ENCODE measurements around the gene TRABD2A. TPM values are rescaled to one million over a fixed set of nuclear protein-coding genes. Genes with fewer than 3 reads are reported as not detected.
"Not testable (repeated sequence)": the region's sequence is repeated elsewhere in the genome, so short reads cannot be mapped to it uniquely, and the experiment has no call there.

TRABD2A gene
- polyA plus RNA-seq, 4 donors: 2.0 to 35.5 (median 14.1) TPM

DNA sequence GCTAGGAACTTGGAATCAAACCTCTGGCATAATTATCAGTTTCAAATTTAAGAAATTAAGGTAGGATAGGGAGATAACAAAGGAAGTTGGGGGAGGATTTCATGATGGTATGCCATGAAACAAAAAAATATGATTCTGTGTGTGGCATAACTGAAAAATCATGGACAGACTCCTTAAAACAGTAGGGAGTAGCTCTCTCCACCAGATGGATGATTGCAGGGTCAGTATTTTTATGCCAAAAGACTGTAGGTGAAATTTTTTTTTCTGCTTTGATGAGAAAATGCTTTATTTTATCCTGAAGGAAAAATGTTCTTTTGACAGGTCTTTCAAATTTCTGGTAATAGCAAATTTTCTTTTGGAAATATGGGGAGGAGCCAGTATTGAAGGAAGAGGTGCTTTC is 94.3 kb downstream of the TRABD2A start:
- Histone ChIP-seq H3K9me3 (ENCODE audit: control insufficient read depth in 2 of 2, insufficient read depth in 1 of 2, low read depth in 1 of 2, low read length in 1 of 2) (no peaks in the 10 kb centered on the region), H3K4me3 (ENCODE audit: low read depth in 1 of 3, low read length in 3 of 3) (no peak overlapping the region), H3K4me1 (ENCODE audit: control insufficient read depth in 3 of 3, insufficient read depth in 2 of 3, low read depth in 1 of 3, low read length in 2 of 3) (peaks cover 3 to 10% (median 4%) of the 10 kb centered on the region in 3 donors), H3K36me3 (ENCODE audit: control insufficient read depth in 3 of 3, insufficient read depth in 2 of 3, low read depth in 1 of 3, low read length in 3 of 3) (no peaks in the 10 kb centered on the region), H3K27ac (ENCODE audit: low read depth in 1 of 3, low read length in 2 of 3) (no peak overlapping the region), H3K27me3 (ENCODE audit: control insufficient read depth in 3 of 3, insufficient read depth in 3 of 3, low read length in 3 of 3) (no peaks in the 10 kb centered on the region)
- no peak for DNase-seq
- FAIRE-seq: no peak

DNA sequence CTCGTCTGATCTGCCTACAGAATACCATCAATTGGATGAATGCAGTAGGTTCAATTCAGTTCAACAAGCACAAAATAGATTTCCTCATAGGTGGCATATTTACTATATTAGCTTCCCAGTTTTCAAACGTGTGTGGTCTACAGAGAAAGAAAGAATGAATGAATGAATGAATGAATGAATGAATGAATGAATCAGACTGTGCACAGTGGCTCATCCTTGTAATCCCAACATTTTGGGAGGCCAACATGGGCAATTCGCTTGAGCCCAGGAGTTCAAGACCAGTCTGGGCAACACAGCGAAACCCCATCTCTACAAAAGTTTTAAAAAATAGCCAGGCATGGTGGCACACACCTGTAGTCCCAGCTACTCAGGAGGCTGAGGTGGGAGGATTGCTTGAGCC is 94.9 kb downstream of the TRABD2A start:
- FAIRE-seq: no peak
- H3K4me1 ChIP-seq (ENCODE audit: control insufficient read depth in 3 of 3, insufficient read depth in 2 of 3, low read depth in 1 of 3, low read length in 2 of 3): peaks cover 3 to 12% (median 4%) of the 10 kb centered on the region in 3 donors
- H3K27me3 ChIP-seq (ENCODE audit: control insufficient read depth in 3 of 3, insufficient read depth in 3 of 3, low read length in 3 of 3): no peaks in the 10 kb centered on the region
- no peak overlapping the region for H3K4me3 ChIP-seq (ENCODE audit: low read depth in 1 of 3, low read length in 3 of 3)
- DNase-seq: no peak
- H3K9me3 ChIP-seq (ENCODE audit: control insufficient read depth in 2 of 2, insufficient read depth in 1 of 2, low read depth in 1 of 2, low read length in 1 of 2): no peaks in the 10 kb centered on the region
- H3K27ac ChIP-seq (ENCODE audit: low read depth in 1 of 3, low read length in 2 of 3): no peak overlapping the region
- no peaks in the 10 kb centered on the region for H3K36me3 ChIP-seq (ENCODE audit: control insufficient read depth in 3 of 3, insufficient read depth in 2 of 3, low read depth in 1 of 3, low read length in 3 of 3)
- WGBS, 3 donors: 90 to 97% (median 94%) methylated on average over 4 of the region's 4 CpGs

GRCh38 chr2:84782717-84783442 is 98.0 kb downstream of the TRABD2A start:
- DNase-seq: peak in 1 of 2 donors; percentile 53

DNA sequence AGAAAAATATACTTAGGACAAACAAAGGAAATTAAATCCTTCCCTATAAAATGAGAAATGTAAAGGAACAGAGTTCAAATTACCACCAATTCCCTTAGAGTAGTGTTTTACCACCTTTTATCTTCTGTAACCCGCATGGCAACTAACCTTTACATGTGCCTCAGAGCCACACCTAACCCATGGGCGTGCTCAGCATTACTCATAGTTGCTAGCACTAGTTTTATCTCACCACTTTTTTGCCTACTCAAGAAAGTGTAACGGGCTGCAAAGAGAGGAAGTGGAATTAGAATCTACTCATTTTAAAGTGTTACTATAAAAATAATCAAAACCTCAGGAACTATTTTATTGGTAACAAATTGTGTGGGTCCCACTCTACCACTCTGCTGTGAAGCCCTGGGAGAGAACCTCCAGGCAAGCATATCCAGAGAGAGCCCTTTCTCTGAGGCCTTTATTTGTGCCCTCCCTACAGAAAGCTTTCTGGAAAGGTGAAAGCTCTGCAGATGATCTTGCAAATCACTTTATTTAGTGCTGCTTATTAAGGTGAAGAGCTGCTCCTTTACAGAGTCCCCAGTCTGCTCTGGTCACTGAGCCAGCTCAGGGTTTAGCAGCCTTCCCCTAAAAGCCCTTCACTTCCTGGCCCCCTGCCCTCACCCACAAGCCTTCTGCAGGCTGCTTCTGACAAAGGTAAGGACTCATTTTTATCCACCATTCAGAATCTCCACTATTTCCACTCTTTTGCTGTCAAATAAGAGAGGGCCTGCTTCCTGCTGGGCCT is 98.8 kb downstream of the TRABD2A start:
- Histone ChIP-seq H3K27me3 (ENCODE audit: control insufficient read depth in 3 of 3, insufficient read depth in 3 of 3, low read length in 3 of 3) (no peaks in the 10 kb centered on the region), H3K4me1 (ENCODE audit: control insufficient read depth in 3 of 3, insufficient read depth in 2 of 3, low read depth in 1 of 3, low read length in 2 of 3) (peaks cover 3 to 12% (median 4%) of the 10 kb centered on the region in 3 donors), H3K27ac (ENCODE audit: low read depth in 1 of 3, low read length in 2 of 3) (peak overlapping the region; percentile 5 to 73 (median 46)), H3K36me3 (ENCODE audit: control insufficient read depth in 3 of 3, insufficient read depth in 2 of 3, low read depth in 1 of 3, low read length in 3 of 3) (no peaks in the 10 kb centered on the region), H3K9me3 (ENCODE audit: control insufficient read depth in 2 of 2, insufficient read depth in 1 of 2, low read depth in 1 of 2, low read length in 1 of 2) (no peaks in the 10 kb centered on the region), H3K4me3 (ENCODE audit: low read depth in 1 of 3, low read length in 3 of 3) (no peak overlapping the region)
- peak; percentile 76 to 92 for DNase-seq
- WGBS, 3 donors: 7 to 42% (median 27%) methylated on average over 3 of the region's 3 CpGs
- no peak for FAIRE-seq

More at GRCh38 chr2:84782717-84783442, 98.0 kb downstream of the TRABD2A start:
- Histone ChIP-seq H3K36me3 (ENCODE audit: control insufficient read depth in 3 of 3, insufficient read depth in 2 of 3, low read depth in 1 of 3, low read length in 3 of 3) (no peaks in the 10 kb centered on the region), H3K27ac (ENCODE audit: low read depth in 1 of 3, low read length in 2 of 3) (peak overlapping the region; percentile 5 to 73 (median 44)), H3K9me3 (ENCODE audit: control insufficient read depth in 2 of 2, insufficient read depth in 1 of 2, low read depth in 1 of 2, low read length in 1 of 2) (no peaks in the 10 kb centered on the region), H3K27me3 (ENCODE audit: control insufficient read depth in 3 of 3, insufficient read depth in 3 of 3, low read length in 3 of 3) (no peaks in the 10 kb centered on the region), H3K4me3 (ENCODE audit: low read depth in 1 of 3, low read length in 3 of 3) (no peak overlapping the region), H3K4me1 (ENCODE audit: control insufficient read depth in 3 of 3, insufficient read depth in 2 of 3, low read depth in 1 of 3, low read length in 2 of 3) (peaks cover 3 to 12% (median 4%) of the 10 kb centered on the region in 3 donors)
- no peak for FAIRE-seq
- WGBS, 3 donors: 52 to 78% (median 67%) methylated on average over 1 of the region's 1 CpG

DNA sequence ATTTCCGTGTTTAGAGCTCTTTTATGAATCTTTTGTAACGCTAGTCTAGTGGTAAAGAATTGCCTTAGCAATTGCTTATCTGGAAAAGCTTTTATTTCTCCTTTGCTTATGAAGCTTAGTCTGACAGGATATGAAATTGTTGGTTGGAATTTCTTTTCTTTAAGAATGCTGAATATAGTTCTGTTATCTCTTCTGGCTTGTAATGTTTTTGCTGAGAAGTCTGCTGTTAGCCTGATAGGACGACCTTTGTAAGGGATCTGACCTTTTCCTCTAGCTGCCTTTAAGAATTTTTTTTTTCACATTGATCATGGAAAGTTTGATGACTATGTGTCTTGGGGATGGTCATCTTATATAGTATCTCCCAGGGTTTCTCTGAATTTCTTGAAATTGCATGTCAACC is 101.1 kb downstream of the TRABD2A start:
- 83 to 90% (median 88%) methylated on average over 3 of the region's 3 CpGs for WGBS, 3 donors
- Histone ChIP-seq H3K4me1 (ENCODE audit: control insufficient read depth in 3 of 3, insufficient read depth in 2 of 3, low read depth in 1 of 3, low read length in 2 of 3) (peaks cover 3 to 12% (median 4%) of the 10 kb centered on the region in 3 donors), H3K36me3 (ENCODE audit: control insufficient read depth in 3 of 3, insufficient read depth in 2 of 3, low read depth in 1 of 3, low read length in 3 of 3) (no peaks in the 10 kb centered on the region), H3K27me3 (ENCODE audit: control insufficient read depth in 3 of 3, insufficient read depth in 3 of 3, low read length in 3 of 3) (no peaks in the 10 kb centered on the region), H3K27ac (ENCODE audit: low read depth in 1 of 3, low read length in 2 of 3) (no peak overlapping the region), H3K4me3 (ENCODE audit: low read depth in 1 of 3, low read length in 3 of 3) (no peak overlapping the region), H3K9me3 (ENCODE audit: control insufficient read depth in 2 of 2, insufficient read depth in 1 of 2, low read depth in 1 of 2, low read length in 1 of 2) (no peaks in the 10 kb centered on the region)
- DNase-seq (no peak), FAIRE-seq (no peak)

DNA sequence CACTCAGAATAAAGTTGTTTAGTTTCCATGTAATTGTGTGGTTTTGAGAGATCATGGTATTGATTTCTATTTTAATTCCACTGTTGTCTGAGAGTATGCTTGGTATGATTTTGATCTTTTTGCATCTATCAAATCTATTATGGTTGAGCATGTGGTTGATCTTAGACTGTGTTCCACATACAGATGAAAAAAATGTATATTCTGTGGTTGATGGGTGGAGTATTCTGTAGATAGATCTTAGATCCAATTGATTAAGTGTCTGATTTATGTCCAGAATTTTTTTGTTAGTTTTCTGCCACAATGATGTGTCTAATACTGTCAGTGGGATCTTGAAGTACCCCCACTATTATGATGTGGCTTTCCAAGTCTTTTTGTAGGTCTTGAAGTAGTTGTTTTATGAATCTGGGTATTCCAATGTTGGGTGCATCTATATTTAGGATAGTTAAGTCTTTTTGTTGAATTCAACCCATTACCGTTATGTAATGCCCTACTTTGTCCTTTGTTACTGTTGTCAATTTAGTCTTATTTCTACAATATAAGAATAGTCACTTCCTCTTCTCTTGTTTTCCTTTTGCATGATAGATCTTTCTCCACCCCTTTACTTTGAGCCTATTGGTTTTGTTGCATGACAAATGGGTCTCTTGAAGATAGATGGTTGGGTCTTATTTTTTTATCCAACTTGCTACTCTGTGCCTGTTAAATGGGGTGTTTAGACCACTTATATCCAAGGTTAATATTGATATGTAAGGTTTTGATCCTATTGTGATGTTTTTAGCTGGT is 101.8 kb downstream of the TRABD2A start:
- no peaks in the 10 kb centered on the region for H3K27me3 ChIP-seq (ENCODE audit: control insufficient read depth in 3 of 3, insufficient read depth in 3 of 3, low read length in 3 of 3)
- H3K36me3 ChIP-seq (ENCODE audit: control insufficient read depth in 3 of 3, insufficient read depth in 2 of 3, low read depth in 1 of 3, low read length in 3 of 3): no peaks in the 10 kb centered on the region
- H3K4me3 ChIP-seq (ENCODE audit: low read depth in 1 of 3, low read length in 3 of 3): no peak overlapping the region
- H3K27ac ChIP-seq (ENCODE audit: low read depth in 1 of 3, low read length in 2 of 3): no peak overlapping the region
- 84 to 92% (median 92%) methylated on average over 1 of the region's 1 CpG for WGBS, 3 donors
- no peak for DNase-seq
- H3K9me3 ChIP-seq (ENCODE audit: control insufficient read depth in 2 of 2, insufficient read depth in 1 of 2, low read depth in 1 of 2, low read length in 1 of 2): no peaks in the 10 kb centered on the region
- FAIRE-seq: no peak
- H3K4me1 ChIP-seq (ENCODE audit: control insufficient read depth in 3 of 3, insufficient read depth in 2 of 3, low read depth in 1 of 3, low read length in 2 of 3): peaks cover 3 to 12% (median 4%) of the 10 kb centered on the region in 3 donors

DNA sequence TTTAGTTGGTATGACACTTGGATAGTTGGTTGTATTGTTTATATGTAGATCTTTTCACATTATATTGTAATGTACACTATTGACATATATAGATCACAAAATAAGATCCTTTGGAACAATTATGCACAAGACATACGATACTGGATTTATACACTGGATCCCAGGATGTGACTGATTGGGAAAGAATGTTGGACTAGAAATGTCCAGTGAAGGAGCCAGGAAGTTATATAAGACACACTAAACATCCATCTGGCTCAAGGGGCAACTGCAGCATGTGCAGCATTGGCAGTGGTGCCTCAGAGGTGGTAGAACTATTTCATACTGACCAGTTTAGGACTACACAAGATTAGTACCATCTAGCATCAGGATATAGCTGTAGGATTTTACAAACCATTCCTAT is 104.9 kb downstream of the TRABD2A start:
- WGBS, 3 donors: 78 to 94% (median 84%) methylated on average over 1 of the region's 1 CpG
- H3K27me3 ChIP-seq (ENCODE audit: control insufficient read depth in 3 of 3, insufficient read depth in 3 of 3, low read length in 3 of 3): no peaks in the 10 kb centered on the region
- FAIRE-seq (no peak), DNase-seq (no peak)
- no peaks in the 10 kb centered on the region for H3K4me1 ChIP-seq (ENCODE audit: control insufficient read depth in 3 of 3, insufficient read depth in 2 of 3, low read depth in 1 of 3, low read length in 2 of 3)
- no peak overlapping the region for H3K27ac ChIP-seq (ENCODE audit: low read depth in 1 of 3, low read length in 2 of 3)
- no peaks in the 10 kb centered on the region for H3K36me3 ChIP-seq (ENCODE audit: control insufficient read depth in 3 of 3, insufficient read depth in 2 of 3, low read depth in 1 of 3, low read length in 3 of 3)
- no peak overlapping the region for H3K4me3 ChIP-seq (ENCODE audit: low read depth in 1 of 3, low read length in 3 of 3)
- peaks cover 0 to 1% of the 10 kb centered on the region in 2 donors for H3K9me3 ChIP-seq (ENCODE audit: control insufficient read depth in 2 of 2, insufficient read depth in 1 of 2, low read depth in 1 of 2, low read length in 1 of 2)

GRCh38 chr2:84773562-84773961 is 107.3 kb downstream of the TRABD2A start:
- not testable (repeated sequence) for H3K4me3 ChIP-seq (ENCODE audit: low read depth in 1 of 3, low read length in 3 of 3); FAIRE-seq; H3K27me3 ChIP-seq (ENCODE audit: control insufficient read depth in 3 of 3, insufficient read depth in 3 of 3, low read length in 3 of 3); H3K36me3 ChIP-seq (ENCODE audit: control insufficient read depth in 3 of 3, insufficient read depth in 2 of 3, low read depth in 1 of 3, low read length in 3 of 3); DNase-seq; H3K4me1 ChIP-seq (ENCODE audit: control insufficient read depth in 3 of 3, insufficient read depth in 2 of 3, low read depth in 1 of 3, low read length in 2 of 3); H3K27ac ChIP-seq (ENCODE audit: low read depth in 1 of 3, low read length in 2 of 3)
- H3K9me3 ChIP-seq (ENCODE audit: control insufficient read depth in 2 of 2, insufficient read depth in 1 of 2, low read depth in 1 of 2, low read length in 1 of 2): peaks cover 0 to 11% of the 10 kb centered on the region in 2 donors
- 79 to 88% (median 79%) methylated on average over 3 of the region's 3 CpGs for WGBS, 3 donors
